Measurements from ENCODE around the gene RNF224. TPM values are rescaled to one million over a fixed set of nuclear protein-coding genes. Genes with fewer than 3 reads are reported as not detected.

The RNF224 gene
- total and polyA plus RNA-seq, 2 of the 13 experiments (the other 11 are each of a cell fraction or from before 2014, with no cell fraction given): 0.09 TPM; not detected in 1

DNA sequence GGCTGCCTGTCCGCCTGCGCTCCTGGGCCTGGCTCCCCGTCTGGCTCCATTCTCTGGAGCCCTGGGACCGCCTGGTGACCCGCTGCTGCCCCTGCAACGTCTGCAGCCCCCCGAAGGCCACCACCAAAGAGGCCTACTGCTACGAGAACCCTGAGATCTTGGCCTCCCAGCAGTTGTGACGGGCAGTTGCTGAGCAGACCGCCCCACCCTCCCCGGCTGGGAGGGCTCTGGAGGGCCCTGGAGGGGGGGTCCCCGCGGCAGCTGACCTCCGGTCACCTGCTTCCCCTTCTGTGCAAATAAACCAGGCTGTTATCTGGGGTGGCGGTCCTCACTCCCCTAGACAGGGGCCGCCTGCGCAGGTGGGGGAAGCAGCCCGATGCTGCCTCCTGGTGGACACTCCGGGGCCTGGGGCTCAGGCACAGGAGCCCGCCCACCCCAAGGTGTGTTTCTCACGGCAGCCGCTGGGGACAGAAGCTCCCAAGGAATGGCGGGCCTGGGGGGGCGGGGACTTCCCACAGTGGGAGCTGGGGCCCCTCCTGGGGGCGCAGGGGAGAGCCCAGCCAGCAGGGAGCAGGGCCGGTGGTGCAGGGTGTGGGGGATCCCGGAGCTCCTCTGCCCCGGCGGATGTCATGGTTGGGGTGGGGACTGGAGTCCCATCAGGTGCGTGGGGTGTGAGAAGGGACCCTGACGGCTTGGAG lies 9.1 kb downstream of the RNF224 start (continued):
- TF ChIP-seq ZBTB2 (CRISPR knock-in tag; IDR thresholded peaks at IDR 0.05; ENCODE audit: low read depth) (peak; percentile 61; the same call in 1 of the 2 replicates), RXRA (CRISPR knock-in tag; IDR thresholded peaks at IDR 0.05) (peak; percentile 94), SMAD3 (CRISPR knock-in tag; IDR thresholded peaks at IDR 0.05) (peak; percentile 50; the same call in 1 of the 2 replicates), ZNF430 (CRISPR knock-in tag; IDR thresholded peaks at IDR 0.05) (peak; percentile 89; the same call in 1 of the 2 replicates), ZNF709 (CRISPR knock-in tag; IDR thresholded peaks at IDR 0.05) (peak; percentile 74; the same call in 1 of the 2 replicates), ZNF552 (CRISPR knock-in tag; IDR thresholded peaks at IDR 0.05; ENCODE audit: borderline replicate concordance) (peak; percentile 55; the same call in 1 of the 2 replicates), ZNF354B (CRISPR knock-in tag; IDR thresholded peaks at IDR 0.05) (no peak), SNAI1 (CRISPR knock-in tag; IDR thresholded peaks at IDR 0.05; ENCODE audit: borderline replicate concordance) (peak; percentile 62; the same call in 1 of the 2 replicates), SOX13 (IDR thresholded peaks at IDR 0.05) (peak; percentile 24; the same call in 1 of the 2 replicates), SOX13 (CRISPR knock-in tag; conservative IDR thresholded peaks at IDR 0.05 in 1 of 2, IDR thresholded peaks at IDR 0.05 in 1 of 2) (peak in 1 of 2 experiments; percentile 49; a peak in 2 of 4 replicates), ZNF274 (CRISPR knock-in tag; IDR thresholded peaks at IDR 0.05) (peak; percentile 56; the same call in 1 of the 2 replicates), SRSF1 (optimal IDR thresholded peaks at IDR 0.05; ENCODE audit: low read depth, low read length) (peak; percentile 97), KMT2B (CRISPR knock-in tag; IDR thresholded peaks at IDR 0.05) (peak; percentile 61; the same call in 1 of the 2 replicates), ZGPAT (CRISPR knock-in tag; IDR thresholded peaks at IDR 0.05) (peak; percentile 80; the same call in 1 of the 2 replicates), ZBTB37 (CRISPR knock-in tag; IDR thresholded peaks at IDR 0.05) (no peak), ZNF773 (CRISPR knock-in tag; IDR thresholded peaks at IDR 0.05; ENCODE audit: borderline replicate concordance) (0 out of 2 replicates have a peak, but pooled peaks have one; percentile 33), XRCC5 (optimal IDR thresholded peaks at IDR 0.05; ENCODE audit: low read length) (peak; percentile 99)
- TF ChIP-seq, protein P1, sequence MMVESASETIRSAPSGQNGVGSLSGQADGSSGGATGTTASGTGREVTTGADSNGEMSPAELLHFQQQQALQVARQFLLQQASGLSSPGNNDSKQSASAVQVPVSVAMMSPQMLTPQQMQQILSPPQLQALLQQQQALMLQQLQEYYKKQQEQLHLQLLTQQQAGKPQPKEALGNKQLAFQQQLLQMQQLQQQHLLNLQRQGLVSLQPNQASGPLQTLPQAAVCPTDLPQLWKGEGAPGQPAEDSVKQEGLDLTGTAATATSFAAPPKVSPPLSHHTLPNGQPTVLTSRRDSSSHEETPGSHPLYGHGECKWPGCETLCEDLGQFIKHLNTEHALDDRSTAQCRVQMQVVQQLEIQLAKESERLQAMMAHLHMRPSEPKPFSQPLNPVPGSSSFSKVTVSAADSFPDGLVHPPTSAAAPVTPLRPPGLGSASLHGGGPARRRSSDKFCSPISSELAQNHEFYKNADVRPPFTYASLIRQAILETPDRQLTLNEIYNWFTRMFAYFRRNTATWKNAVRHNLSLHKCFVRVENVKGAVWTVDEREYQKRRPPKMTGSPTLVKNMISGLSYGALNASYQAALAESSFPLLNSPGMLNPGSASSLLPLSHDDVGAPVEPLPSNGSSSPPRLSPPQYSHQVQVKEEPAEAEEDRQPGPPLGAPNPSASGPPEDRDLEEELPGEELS (CRISPR knock-in tag; IDR thresholded peaks at IDR 0.05): peak; percentile 72
- TF ChIP-seq, protein P2, sequence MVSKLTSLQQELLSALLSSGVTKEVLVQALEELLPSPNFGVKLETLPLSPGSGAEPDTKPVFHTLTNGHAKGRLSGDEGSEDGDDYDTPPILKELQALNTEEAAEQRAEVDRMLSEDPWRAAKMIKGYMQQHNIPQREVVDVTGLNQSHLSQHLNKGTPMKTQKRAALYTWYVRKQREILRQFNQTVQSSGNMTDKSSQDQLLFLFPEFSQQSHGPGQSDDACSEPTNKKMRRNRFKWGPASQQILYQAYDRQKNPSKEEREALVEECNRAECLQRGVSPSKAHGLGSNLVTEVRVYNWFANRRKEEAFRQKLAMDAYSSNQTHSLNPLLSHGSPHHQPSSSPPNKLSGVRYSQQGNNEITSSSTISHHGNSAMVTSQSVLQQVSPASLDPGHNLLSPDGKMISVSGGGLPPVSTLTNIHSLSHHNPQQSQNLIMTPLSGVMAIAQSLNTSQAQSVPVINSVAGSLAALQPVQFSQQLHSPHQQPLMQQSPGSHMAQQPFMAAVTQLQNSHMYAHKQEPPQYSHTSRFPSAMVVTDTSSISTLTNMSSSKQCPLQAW (CRISPR knock-in tag; IDR thresholded peaks at IDR 0.05): peak; percentile 95
